Hepatocyte (in vitro differentiated cells): ENCODE results near the gene SUN3. TPM values are rescaled to one million over a fixed set of nuclear protein-coding genes. Genes with fewer than 3 reads are reported as not detected.
A peak's percentile ranks its signal among the peaks of the same experiment; 100 is the strongest.

Source experiments
- DNase-seq: peaks from one replicate; pipeline ENCODE4 v3.0.0-alpha.2; 2016; ENCODE audit warnings: low spot score
- H2AFZ ChIP-seq: fragments of 200-600 bp; sonication (generic); 2 replicates; pipeline ENCODE4 v1.6.0; 2016; ENCODE audit warnings: antibody characterized with exemption, mild to moderate bottlenecking
- H3K27ac ChIP-seq: fragments of 200-600 bp; sonication (generic); 2 replicates; pipeline ENCODE4 v1.5.1; 2016; ENCODE audit warnings: mild to moderate bottlenecking
- H3K27me3 ChIP-seq: fragments of 200-600 bp; sonication (generic); 2 replicates; pipeline ENCODE4 v1.6.1; 2016
- H3K36me3 ChIP-seq: fragments of 200-600 bp; sonication (generic); replicated peaks from 2 replicates; pipeline ENCODE4 v1.5.1; 2016; ENCODE audit warnings: low read depth; ENCODE audit not compliant: insufficient read depth
- H3K4me1 ChIP-seq: fragments of 200-600 bp; sonication (generic); 2 replicates; pipeline ENCODE4 v1.5.1; 2016; ENCODE audit warnings: mild to moderate bottlenecking, moderate library complexity; ENCODE audit not compliant: insufficient read depth
- H3K4me2 ChIP-seq: fragments of 200-600 bp; sonication (generic); 2 replicates; pipeline ENCODE4 v1.6.0; 2016
- H3K4me3 ChIP-seq: fragments of 200-600 bp; sonication (generic); 2 replicates; pipeline ENCODE4 v1.5.1; 2016; ENCODE audit warnings: mild to moderate bottlenecking
- H3K79me2 ChIP-seq: fragments of 200-600 bp; sonication (generic); 2 replicates; pipeline ENCODE4 v1.6.0; 2017; ENCODE audit warnings: mild to moderate bottlenecking
- H3K9me2 ChIP-seq: fragments of 200-600 bp; sonication (generic); replicated peaks from 2 replicates; pipeline ENCODE4 v1.6.0; 2017; ENCODE audit warnings: mild to moderate bottlenecking; ENCODE audit not compliant: insufficient read depth
- H3K9me3 ChIP-seq: fragments of 200-600 bp; sonication (generic); 2 replicates; pipeline ENCODE4 v1.5.1; 2016; ENCODE audit warnings: low read depth, mild to moderate bottlenecking
- H4K20me1 ChIP-seq: fragments of 200-600 bp; sonication (generic); 2 replicates; pipeline ENCODE4 v1.6.0; 2016; ENCODE audit warnings: mild to moderate bottlenecking; ENCODE audit not compliant: insufficient read depth, poor library complexity, severe bottlenecking
- EZH2 ChIP-seq: fragments of 200-600 bp; sonication (generic); IDR thresholded peaks from 2 replicates; pipeline ENCODE4 v1.6.1; 2016; ENCODE audit warnings: antibody characterized with exemption, mild to moderate bottlenecking, borderline replicate concordance
- EZH2phosphoT487 ChIP-seq: fragments of 200-600 bp; sonication (generic); IDR thresholded peaks from one replicate; pipeline ENCODE4 v1.6.1; 2018; ENCODE audit warnings: antibody characterized with exemption, mild to moderate bottlenecking, low read depth, moderate library complexity; ENCODE audit not compliant: unreplicated experiment, severe bottlenecking
- WGBS: methylation state at CpG from one replicate; pipeline ENCODE4 v1.1.6; 2016; ENCODE audit warnings: low lambda C conversion rate; ENCODE audit errors: missing lambda C conversion rate; 5-methylcytosine and 5-hydroxymethylcytosine counted together
- polyA plus RNA-seq: library from polyadenylated mRNA; unstranded; fragments of >200 nt; fragmentation: Nextera tagmentation; extraction: Ambion mirVana; gene quantifications from 2 replicates; pipeline ENCODE4 v1.2.1, GENCODE V29; 2016
- total RNA-seq: library from RNA; depleted of rRNA; stranded (reverse); fragments of >200 nt; gene quantifications from 2 replicates; pipeline ENCODE4 v1.2.3, GENCODE V29; 2014
- TF ChIP-seq, protein P1 (sequence below): fragments of 200-600 bp; sonication (generic); IDR thresholded peaks from 2 replicates; pipeline ENCODE4 v1.5.1; 2016; ENCODE audit warnings: antibody characterized with exemption, mild to moderate bottlenecking; ENCODE audit not compliant: poor library complexity

SUN3 gene
- total and polyA plus RNA-seq, 2 experiments from 2014 or later = not detected

DNA sequence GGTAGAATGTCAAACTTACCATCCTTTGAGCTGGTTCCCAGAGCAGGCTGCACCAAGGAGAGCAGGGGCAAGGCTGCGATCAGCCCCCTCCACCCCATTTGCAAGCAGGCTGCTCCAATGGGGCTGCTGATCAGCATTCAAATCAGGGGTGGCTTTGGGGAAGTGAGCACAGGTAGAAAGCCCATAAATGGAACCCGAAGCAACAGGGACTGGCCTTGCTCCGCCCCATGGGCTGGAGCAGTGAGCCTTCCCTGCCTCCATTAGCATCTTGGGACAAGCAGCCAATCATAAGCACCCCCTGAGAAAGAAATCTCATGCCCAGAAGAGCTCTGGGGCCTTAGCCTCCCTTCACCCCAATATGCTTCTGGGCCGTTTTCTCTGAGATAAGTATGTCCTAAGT, 76.7 kb downstream of the SUN3 start:
- Histone ChIP-seq H4K20me1 (no peaks in the 10 kb centered on the region), H3K9me3 (no peaks in the 10 kb centered on the region), H3K4me1 (peaks cover 7% of the 10 kb centered on the region), H3K79me2 (no peaks in the 10 kb centered on the region), H3K36me3 (no peaks in the 10 kb centered on the region), H3K27me3 (no peaks in the 10 kb centered on the region), H3K9me2 (no peaks in the 10 kb centered on the region), H3K27ac (no peak overlapping the region), H3K4me2 (no peak overlapping the region), H2AFZ (no peak overlapping the region), H3K4me3 (no peak overlapping the region)
- WGBS = 80% methylated on average over 4 of the region's 4 CpGs
- DNase-seq = no peak
- TF ChIP-seq EZH2phosphoT487 (no peak), EZH2 (no peak)
- TF ChIP-seq, protein P1, sequence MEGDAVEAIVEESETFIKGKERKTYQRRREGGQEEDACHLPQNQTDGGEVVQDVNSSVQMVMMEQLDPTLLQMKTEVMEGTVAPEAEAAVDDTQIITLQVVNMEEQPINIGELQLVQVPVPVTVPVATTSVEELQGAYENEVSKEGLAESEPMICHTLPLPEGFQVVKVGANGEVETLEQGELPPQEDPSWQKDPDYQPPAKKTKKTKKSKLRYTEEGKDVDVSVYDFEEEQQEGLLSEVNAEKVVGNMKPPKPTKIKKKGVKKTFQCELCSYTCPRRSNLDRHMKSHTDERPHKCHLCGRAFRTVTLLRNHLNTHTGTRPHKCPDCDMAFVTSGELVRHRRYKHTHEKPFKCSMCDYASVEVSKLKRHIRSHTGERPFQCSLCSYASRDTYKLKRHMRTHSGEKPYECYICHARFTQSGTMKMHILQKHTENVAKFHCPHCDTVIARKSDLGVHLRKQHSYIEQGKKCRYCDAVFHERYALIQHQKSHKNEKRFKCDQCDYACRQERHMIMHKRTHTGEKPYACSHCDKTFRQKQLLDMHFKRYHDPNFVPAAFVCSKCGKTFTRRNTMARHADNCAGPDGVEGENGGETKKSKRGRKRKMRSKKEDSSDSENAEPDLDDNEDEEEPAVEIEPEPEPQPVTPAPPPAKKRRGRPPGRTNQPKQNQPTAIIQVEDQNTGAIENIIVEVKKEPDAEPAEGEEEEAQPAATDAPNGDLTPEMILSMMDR = no peak

- H3K9me3 ChIP-seq = no peaks in the 10 kb centered on the region
- H3K4me1 ChIP-seq = peaks cover 7% of the 10 kb centered on the region
- no peaks in the 10 kb centered on the region for H3K27me3 ChIP-seq
- peak overlapping the region; percentile 36 for H3K27ac ChIP-seq
- TF ChIP-seq, protein P1 = no peak
- TF ChIP-seq EZH2phosphoT487 = peak; percentile 57
- no peak overlapping the region for H2AFZ ChIP-seq
- H3K79me2 ChIP-seq = no peaks in the 10 kb centered on the region
- peak overlapping the region; percentile 11 for H3K4me2 ChIP-seq
- H3K9me2 ChIP-seq = no peaks in the 10 kb centered on the region
- H3K36me3 ChIP-seq = no peaks in the 10 kb centered on the region
- DNase-seq = peak; percentile 35
- H3K4me3 ChIP-seq = no peak overlapping the region
- no peaks in the 10 kb centered on the region for H4K20me1 ChIP-seq
Observed at GRCh38 chr7:47951374-47951773, 77.5 kb downstream of the SUN3 start.

DNA sequence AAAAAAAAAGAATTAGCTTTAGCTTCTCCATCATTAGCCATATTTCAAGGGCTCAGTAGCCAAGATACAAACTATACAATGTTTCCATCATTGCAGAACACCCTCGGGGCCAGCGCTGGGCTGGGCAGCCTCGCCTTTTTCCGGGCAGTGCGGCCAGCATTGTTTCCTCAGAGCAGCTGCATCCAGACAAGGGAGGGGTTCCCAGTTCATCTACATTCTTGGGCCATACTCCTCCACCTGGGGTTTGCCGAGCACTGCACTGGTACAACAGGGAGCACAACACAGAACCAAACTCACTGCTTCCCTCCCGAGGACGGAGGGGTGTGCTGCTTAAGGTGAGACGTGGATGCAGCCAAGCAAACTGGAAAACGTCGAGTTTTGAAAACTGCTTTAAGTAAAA, 78.2 kb downstream of the SUN3 start:
- Histone ChIP-seq H3K36me3 (no peaks in the 10 kb centered on the region), H3K27ac (peak overlapping the region; percentile 36), H4K20me1 (no peaks in the 10 kb centered on the region), H3K9me3 (no peaks in the 10 kb centered on the region), H2AFZ (no peak overlapping the region), H3K4me1 (peaks cover 7% of the 10 kb centered on the region), H3K9me2 (no peaks in the 10 kb centered on the region), H3K79me2 (no peaks in the 10 kb centered on the region), H3K4me3 (no peak overlapping the region), H3K4me2 (peak overlapping the region; percentile 11), H3K27me3 (no peaks in the 10 kb centered on the region)
- DNase-seq = peak; percentile 34
- WGBS = 44% methylated on average over 11 of the region's 11 CpGs
- TF ChIP-seq, protein P1 = no peak
- TF ChIP-seq EZH2 (no peak), EZH2phosphoT487 (no peak)

GRCh38 chr7:47949703-47950102, 79.2 kb downstream of the SUN3 start:
- Histone ChIP-seq H3K4me3 (no peak overlapping the region), H3K9me2 (no peaks in the 10 kb centered on the region), H3K9me3 (no peaks in the 10 kb centered on the region), H3K27ac (no peak overlapping the region), H2AFZ (no peak overlapping the region), H3K4me1 (peaks cover 7% of the 10 kb centered on the region), H3K79me2 (no peaks in the 10 kb centered on the region), H3K36me3 (no peaks in the 10 kb centered on the region), H3K27me3 (no peaks in the 10 kb centered on the region), H4K20me1 (no peaks in the 10 kb centered on the region), H3K4me2 (no peak overlapping the region)
- 87% methylated on average over 4 of the region's 4 CpGs for WGBS
- no peak for DNase-seq
- TF ChIP-seq, protein P1 = no peak
- TF ChIP-seq EZH2 = no peak
- TF ChIP-seq EZH2phosphoT487 = no peak
